ENCODE results near the gene CYRIA. TPM values are rescaled to one million over a fixed set of nuclear protein-coding genes. Genes with fewer than 3 reads are reported as not detected.
A peak's percentile ranks its signal among the peaks of the same experiment; 100 is the strongest.

Gene CYRIA
- total RNA-seq, 1 experiment from 2014 or later, result 0.35 TPM

DNA sequence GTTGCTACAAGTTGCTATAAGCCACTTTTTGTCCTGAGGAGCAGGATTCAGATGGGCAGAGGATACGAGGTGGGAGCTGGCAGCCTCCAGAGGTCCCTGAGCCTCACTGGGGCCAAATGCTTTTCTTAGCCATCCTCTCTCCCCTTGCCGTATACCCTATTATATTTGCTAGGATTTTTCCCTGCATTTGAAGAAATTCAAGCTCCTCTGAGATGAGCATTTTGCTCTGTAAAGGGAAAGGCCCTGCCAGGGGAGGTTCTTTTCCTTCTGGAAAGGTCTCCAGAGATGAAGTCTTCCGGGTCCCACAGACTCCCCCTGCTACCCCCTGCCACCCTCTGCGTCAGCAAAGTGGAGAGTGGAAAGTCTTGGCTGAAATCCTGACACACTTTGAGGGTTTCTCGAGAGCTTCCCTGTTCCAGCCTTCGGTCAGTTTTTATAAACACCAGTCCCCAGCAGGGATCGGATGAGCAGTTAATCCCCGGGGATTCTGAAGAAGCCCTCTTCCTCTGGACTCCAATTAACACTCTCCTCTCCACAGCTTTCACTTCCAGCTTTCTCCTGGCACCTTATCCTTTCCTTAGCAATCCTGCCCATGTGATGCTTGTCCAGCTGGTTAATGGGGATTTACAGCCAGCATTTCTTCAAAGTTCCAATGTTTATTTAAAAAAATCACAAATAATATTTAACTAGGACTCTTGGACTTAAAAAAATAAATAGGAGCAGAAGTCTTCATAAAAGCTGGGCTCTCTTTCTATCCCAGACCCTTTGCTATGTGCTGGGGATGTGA lies 13.1 kb downstream of the CYRIA start:
- Mint-ChIP-seq H3K4me3 (ENCODE audit: unreplicated experiment) (no peak overlapping the region), H3K9me3 (ENCODE audit: unreplicated experiment) (no peaks in the 10 kb centered on the region)
- BruUV-seq (replicated peaks), result no TSS peak

DNA sequence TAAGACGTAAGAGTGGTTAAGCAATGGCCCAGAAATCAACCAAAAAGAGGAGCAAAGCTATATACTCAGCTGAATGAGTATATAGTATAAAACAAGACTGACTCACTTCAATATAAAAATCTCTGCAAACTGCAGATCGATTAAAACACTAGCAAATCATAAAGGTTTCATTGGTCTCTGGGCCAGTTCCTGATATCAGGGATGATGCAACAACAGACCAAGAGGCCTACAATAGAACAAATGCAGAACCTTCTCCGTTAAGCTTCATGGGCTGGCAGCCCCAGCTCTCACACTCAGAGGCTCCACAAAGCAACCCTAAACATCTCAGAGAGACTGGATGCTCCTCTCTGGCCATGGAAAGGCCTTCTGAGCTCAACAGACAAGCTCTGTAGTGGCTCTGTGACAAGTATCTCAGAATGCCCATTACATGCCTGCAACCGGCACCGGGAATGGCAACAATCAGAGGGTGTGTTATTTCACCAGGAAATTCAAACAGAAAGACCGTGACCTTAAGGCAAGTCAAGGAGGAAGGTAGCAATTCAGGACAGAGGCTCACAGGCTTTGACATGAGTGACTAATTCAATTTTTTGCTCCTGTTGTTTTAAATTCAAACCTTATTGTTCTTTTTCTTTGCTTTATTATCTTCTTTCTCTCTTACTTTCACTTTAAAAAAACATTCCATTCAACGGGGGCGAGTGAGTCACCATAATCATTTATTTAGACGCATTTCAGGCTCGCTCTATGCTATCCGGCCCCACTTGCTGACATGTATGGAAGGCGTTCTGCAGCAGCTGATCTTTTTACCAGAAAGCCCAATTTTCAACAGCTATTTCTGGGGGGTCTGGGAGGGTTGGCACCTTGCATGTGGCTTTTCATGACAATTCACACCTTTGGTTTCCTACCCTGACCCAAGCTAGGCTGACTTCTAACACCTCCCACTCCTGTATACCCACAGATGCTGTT lies 15.1 kb downstream of the CYRIA start:
- TF ChIP-seq, protein P1, sequence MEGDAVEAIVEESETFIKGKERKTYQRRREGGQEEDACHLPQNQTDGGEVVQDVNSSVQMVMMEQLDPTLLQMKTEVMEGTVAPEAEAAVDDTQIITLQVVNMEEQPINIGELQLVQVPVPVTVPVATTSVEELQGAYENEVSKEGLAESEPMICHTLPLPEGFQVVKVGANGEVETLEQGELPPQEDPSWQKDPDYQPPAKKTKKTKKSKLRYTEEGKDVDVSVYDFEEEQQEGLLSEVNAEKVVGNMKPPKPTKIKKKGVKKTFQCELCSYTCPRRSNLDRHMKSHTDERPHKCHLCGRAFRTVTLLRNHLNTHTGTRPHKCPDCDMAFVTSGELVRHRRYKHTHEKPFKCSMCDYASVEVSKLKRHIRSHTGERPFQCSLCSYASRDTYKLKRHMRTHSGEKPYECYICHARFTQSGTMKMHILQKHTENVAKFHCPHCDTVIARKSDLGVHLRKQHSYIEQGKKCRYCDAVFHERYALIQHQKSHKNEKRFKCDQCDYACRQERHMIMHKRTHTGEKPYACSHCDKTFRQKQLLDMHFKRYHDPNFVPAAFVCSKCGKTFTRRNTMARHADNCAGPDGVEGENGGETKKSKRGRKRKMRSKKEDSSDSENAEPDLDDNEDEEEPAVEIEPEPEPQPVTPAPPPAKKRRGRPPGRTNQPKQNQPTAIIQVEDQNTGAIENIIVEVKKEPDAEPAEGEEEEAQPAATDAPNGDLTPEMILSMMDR (IDR thresholded peaks at IDR 0.05; ENCODE audit: unreplicated experiment), result no peak
- intact Hi-C loops (cut with micrococcal nuclease), result loop anchor here (5.0 kb wide), 1 partner anchor 1397 kb away; no protein-coding TSS in a partner anchor
- Mint-ChIP-seq H3K4me3 (ENCODE audit: unreplicated experiment) (peak overlapping the region; percentile 30), H3K4me1 (ENCODE audit: insufficient read depth, unreplicated experiment) (peaks cover 31% of the 10 kb centered on the region), H3K27ac (ENCODE audit: low read depth, unreplicated experiment) (peak overlapping the region; percentile 76), H3K27me3 (ENCODE audit: insufficient read depth, unreplicated experiment) (no peaks in the 10 kb centered on the region), H3K36me3 (ENCODE audit: insufficient read depth, unreplicated experiment) (no peaks in the 10 kb centered on the region), H3K9me3 (ENCODE audit: unreplicated experiment) (no peaks in the 10 kb centered on the region)
- ChIA-PET CTCF (interaction anchor here (0.5 to 5.2 kb wide), 7 partner anchors 10 to 107 kb away, joined by 3 to 30 read pairs (median 4); no protein-coding TSS in a partner anchor), POLR2A (interaction anchor here (0.7 to 2.2 kb wide), 8 partner anchors 9 to 1089 kb away, joined by 3 to 14 read pairs (median 4); no protein-coding TSS in a partner anchor)
- peak; percentile 61 for DNase-seq (ENCODE audit: unreplicated experiment)
- TSS peak; percentile 59 for BruUV-seq (replicated peaks)

More for the DNA sequence above, 13.1 kb downstream of the CYRIA start:
- no peak for DNase-seq (ENCODE audit: unreplicated experiment)
- no peaks in the 10 kb centered on the region for H3K36me3 Mint-ChIP-seq (ENCODE audit: insufficient read depth, unreplicated experiment)
- ChIA-PET CTCF (interaction anchor here (0.6 to 5.2 kb wide), 8 partner anchors 10 to 105 kb away, joined by 3 to 30 read pairs (median 5); no protein-coding TSS in a partner anchor), POLR2A (interaction anchor here (0.7 to 2.2 kb wide), 7 partner anchors 9 to 617 kb away, joined by 3 to 14 read pairs (median 4); no protein-coding TSS in a partner anchor)
- peaks cover 31% of the 10 kb centered on the region for H3K4me1 Mint-ChIP-seq (ENCODE audit: insufficient read depth, unreplicated experiment)
- intact Hi-C loops (cut with micrococcal nuclease), result loop anchor here (5.0 kb wide), 1 partner anchor 1395 kb away; no protein-coding TSS in a partner anchor
- no peaks in the 10 kb centered on the region for H3K27me3 Mint-ChIP-seq (ENCODE audit: insufficient read depth, unreplicated experiment)
- TF ChIP-seq, protein P1 (IDR thresholded peaks at IDR 0.05; ENCODE audit: unreplicated experiment), result no peak
- H3K27ac Mint-ChIP-seq (ENCODE audit: low read depth, unreplicated experiment), result peak overlapping the region; percentile 77

DNA sequence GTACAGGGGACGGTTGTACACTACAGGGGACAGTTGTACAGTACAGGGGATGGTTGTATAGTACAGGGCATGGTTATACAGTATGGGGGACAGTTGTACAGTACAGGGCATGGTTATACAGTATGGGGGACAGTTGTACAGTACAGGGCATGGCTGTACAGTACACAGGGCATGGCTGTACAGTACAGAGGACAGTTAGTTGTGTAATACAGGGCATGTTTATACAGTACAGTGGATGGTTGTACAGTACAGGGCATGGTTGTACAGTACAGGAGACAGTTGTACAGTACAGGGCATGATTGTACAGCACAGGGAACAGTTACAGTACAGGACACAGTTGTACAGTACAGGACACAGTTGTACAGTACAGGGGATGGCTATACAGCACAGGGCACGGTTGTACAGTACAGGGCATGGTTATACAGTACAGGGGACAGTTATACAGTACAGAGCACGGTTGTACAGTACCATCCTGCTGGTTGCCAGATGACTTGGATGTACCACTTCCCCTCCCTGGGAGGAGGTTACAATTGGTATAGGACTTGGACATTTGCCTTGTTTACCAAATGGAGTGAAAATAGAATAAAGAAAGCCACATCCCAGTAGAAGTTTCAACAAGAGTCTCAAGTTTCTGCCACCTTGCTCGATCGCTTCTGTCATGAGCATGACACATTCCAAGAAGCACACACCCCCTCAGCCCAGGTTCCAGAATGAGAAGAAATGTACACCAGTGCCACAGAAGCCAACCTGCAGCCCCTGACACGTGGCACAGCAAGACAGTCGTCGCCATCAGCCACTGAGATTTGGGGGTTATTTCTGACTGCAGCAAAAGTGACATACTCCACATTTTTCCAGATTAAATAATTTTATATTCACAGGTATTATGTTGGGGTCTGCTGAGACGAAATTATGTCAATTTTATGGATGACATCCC lies 16.0 kb downstream of the CYRIA start:
- CTCF ChIA-PET, result interaction anchor here (0.8 to 5.2 kb wide), 4 partner anchors 35 to 108 kb away, joined by 3 to 30 read pairs (median 8); no protein-coding TSS in a partner anchor
- no peaks in the 10 kb centered on the region for H3K9me3 Mint-ChIP-seq (ENCODE audit: unreplicated experiment)
- no peaks in the 10 kb centered on the region for H3K36me3 Mint-ChIP-seq (ENCODE audit: insufficient read depth, unreplicated experiment)

More for the DNA sequence above, 16.0 kb downstream of the CYRIA start:
- Mint-ChIP-seq H3K27ac (ENCODE audit: low read depth, unreplicated experiment) (no peak overlapping the region), H3K4me3 (ENCODE audit: unreplicated experiment) (no peak overlapping the region), H3K4me1 (ENCODE audit: insufficient read depth, unreplicated experiment) (peaks cover 31% of the 10 kb centered on the region), H3K27me3 (ENCODE audit: insufficient read depth, unreplicated experiment) (no peaks in the 10 kb centered on the region)
- no peak for DNase-seq (ENCODE audit: unreplicated experiment)
- TF ChIP-seq, protein P1 (IDR thresholded peaks at IDR 0.05; ENCODE audit: unreplicated experiment), result no peak
- intact Hi-C loops (cut with micrococcal nuclease), result loop anchor here (5.0 kb wide), 1 partner anchor 1398 kb away; no protein-coding TSS in a partner anchor
- BruUV-seq (replicated peaks), result no TSS peak
- POLR2A ChIA-PET, result interaction anchor here (0.7 to 1.6 kb wide), 4 partner anchors 10 to 1088 kb away, joined by 3 to 9 read pairs (median 4); no protein-coding TSS in a partner anchor
